ENCODE results near the gene PTPA.
"Not testable (repeated sequence)": the region's sequence is repeated elsewhere in the genome, so short reads cannot be mapped to it uniquely, and the experiment has no call there.

PTPA gene

GRCh38 chr9:129161534-129161837 is 50.3 kb downstream of the PTPA start:
- no peak for DNase-seq

- DNase-seq = no peak
These were observed 51.4 kb downstream of the PTPA start for GRCh38 chr9:129162497-129163197.

DNA sequence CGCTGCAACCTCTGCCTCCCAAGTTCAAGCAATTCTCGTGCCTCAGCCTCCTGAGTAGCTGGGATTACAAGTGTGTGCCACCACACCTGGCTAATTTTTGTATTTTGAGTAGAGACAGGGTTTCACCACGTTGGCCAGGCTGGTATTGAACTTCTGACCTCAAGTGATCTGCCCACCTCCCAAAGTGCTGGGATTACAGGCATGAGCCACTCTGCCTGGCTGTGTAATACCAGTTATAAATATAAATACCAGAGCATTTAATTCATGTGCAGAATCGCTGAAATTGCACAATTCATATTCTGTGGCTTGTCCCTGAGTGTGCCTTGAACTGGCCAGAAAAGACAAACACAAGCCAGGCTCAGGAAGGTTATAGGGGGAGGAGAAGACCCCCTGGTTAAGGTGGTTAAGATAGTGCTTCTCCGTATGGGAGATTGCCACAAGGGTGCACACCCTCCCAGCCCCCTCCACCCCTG is 52.0 kb downstream of the PTPA start:
- DNase-seq = not testable (repeated sequence)

DNA sequence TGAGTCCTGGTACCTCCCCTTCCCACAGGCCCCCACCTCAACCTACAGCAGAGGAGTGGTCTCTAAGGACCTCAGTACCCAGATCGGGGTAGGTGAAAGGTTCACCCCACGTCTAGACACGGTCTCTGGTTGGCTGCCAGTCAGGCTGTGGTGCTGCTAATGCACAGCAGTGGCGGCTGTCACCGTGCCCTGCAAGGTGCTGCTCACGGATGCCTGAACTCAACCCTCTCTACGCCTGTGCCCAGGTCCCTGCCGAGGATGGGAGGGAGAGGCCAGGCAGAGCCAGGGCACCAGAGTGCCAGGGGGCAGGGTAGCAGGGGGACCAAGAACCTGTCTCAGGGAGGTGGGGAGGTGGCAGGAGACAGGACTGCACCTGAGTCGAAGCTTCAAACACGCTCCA is 52.5 kb downstream of the PTPA start:
- DNase-seq = no peak

DNA sequence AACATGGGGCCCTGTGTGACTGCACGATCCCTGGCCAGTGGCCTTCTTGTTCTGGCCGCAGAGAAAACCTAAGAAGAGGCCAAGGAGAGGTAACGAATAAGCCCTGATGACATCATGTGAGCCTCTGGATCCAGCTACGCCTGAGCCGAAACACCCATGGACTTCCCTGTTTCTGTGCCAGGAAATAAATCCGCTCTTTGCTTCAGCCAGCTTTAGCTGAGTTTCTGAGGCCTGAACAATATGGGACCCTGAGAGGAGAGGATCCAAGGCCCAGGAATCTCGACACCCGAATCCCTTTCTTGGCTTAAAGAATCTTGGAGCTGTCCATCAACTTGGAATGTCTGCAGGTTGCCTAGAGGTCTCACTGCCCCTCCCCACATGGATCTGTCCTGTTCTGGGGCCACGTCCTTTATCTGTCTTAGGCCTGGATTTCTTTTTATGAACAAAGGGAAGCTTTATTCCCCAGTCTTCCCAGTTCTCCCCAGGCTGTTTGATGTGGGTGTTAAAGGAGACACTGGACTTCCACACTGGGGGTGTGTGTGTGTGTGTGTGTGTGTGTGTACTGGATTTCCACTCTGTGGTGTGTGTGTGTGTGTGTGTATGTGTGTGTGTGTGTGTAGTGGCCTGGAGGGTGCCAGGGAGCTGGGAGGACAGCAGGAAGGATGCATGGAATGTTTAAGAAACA is 53.2 kb downstream of the PTPA start:
- DNase-seq = no peak

DNA sequence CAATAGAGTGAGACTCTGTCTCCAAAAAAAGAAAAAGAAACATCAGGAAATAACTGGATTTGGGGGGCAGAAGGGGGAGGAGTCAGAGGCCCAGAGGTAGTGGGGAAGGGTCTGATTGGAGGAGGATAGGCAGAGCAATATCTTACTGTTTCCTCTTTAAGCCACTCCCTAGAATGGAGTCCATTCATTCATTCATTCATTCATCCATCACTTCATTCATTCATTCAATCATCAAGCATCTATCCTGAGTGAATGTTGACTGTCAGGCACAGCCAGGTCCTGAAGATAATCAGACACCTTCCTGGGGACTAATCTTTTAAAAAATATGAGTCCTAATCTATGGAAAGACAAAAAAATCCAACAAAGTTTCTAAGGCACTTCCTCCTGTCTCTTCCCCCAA is 54.0 kb downstream of the PTPA start:
- no peak for DNase-seq

DNA sequence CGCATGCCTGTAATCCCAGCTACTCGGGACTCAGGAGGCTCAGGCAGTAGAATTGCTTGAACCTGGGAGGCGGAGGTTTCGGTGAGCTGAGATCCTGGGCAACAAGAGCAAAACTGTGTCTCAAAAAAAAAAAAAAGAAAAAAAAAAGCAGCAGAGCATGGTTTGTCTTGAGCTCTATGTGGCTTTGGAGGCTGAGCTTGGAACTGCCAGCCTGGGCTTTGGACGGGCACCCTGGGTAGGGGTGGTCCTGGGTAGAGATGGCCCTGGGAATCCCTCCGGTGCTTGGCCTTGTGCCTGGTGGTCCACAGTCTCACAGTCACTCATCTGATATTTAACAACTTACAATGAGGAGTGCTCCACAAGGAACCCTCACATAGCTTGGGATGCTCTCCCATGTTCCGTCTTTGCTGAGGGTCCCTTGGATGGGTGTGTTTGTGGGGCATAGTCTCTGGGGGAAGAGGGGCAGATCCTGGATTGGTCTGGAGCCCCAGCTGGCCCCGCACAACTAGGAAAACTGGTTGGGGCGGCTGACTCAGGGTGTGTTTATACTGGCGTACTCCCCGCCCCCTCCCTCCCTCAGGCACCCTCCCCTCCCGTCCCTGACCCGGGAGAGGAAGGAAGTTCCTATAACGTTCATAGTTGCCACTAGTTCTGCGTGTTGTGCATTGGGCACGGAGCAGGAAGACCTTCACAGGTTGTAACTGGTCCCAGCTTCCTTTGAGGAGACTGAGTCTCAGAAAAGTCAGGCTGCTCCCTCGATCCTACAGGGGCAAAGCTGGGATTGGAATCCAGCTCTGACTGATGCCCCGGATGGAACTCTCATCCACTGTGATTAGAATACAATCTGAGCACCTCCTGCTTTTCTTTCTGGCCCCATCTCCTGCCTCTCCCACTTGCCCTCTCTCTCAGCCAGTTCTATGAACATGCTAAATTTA is 55.7 kb downstream of the PTPA start:
- DNase-seq = peak; percentile 36

- DNase-seq = peak; percentile 31
These were observed 59.0 kb downstream of the PTPA start for GRCh38 chr9:129170229-129170628.

DNA sequence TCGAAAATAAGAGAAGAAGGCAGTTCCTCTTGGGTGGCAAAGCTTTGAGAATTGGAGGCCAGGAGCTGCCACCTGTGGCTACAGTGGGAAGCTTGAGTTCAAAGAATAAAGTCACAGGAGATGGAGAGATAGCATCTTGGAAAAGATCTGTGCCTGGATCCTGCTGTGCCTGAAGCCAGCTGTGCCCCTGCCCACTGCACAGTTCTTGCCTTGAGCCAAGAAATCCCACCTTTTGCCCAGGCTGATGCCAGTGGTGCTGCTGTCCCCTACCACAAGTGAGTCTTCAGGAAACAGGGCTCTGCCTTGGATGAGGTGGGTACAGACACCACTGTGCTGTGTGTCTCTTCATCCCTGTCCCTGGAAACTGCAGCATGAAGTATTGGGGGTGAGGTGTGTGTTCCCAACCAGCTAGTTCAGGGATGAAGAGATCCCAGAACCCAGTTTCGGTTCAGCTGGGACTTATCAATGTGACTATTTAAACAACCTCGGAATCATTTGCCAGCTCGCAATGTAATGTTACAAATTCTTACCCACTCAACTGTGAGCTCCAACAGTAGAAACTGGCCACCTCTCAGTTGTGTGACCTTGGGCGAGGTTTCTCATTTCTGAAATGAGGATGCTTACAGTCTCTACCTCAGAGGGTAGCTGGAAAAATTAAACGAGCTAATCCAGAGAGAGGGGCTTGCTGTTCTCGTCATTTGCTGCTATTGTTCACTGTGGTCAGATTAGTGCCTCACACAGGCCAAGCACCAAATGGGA is 61.0 kb downstream of the PTPA start:
- DNase-seq = no peak

GRCh38 chr9:129172816-129173215 is 61.6 kb downstream of the PTPA start:
- DNase-seq = no peak

DNA sequence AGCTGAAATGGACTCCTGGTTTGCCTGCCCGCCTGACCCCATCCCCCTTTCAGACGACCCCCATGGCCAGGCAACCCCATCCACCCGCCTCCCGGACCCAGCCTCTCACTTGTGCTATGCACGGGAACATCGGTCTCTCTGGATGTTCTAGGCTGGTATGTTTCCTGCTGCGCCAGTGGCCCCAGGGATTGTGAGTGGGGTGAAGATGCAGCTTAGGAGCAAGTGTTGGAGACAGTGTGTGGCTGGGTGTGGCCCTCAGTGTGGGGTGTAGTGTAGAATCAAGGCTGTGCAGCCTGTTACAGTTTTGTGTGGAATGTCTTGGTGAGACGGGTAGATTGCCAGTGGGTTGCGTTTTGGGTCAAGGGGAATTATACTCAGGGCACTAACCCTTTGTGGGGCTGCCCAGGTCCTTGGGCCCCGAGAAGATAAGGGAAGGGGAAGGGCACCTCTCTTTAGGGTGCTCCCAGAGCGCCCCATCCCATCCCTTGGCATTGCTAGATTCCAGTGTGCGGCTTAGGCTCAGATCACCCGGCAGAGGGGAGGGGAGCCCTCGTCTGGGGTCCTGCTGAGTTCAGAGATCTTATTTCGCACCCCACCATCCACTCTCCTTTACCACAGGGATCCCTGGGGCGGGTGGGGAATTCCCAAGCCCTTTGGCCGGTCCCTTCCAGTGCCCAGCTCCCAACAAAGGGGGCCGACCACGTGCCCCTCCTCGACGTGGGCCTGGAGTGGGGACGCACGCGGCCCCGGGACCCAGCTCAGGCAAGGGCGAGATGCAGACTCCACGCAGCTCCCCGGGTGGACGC is 62.3 kb downstream of the PTPA start:
- no peak for DNase-seq

DNA sequence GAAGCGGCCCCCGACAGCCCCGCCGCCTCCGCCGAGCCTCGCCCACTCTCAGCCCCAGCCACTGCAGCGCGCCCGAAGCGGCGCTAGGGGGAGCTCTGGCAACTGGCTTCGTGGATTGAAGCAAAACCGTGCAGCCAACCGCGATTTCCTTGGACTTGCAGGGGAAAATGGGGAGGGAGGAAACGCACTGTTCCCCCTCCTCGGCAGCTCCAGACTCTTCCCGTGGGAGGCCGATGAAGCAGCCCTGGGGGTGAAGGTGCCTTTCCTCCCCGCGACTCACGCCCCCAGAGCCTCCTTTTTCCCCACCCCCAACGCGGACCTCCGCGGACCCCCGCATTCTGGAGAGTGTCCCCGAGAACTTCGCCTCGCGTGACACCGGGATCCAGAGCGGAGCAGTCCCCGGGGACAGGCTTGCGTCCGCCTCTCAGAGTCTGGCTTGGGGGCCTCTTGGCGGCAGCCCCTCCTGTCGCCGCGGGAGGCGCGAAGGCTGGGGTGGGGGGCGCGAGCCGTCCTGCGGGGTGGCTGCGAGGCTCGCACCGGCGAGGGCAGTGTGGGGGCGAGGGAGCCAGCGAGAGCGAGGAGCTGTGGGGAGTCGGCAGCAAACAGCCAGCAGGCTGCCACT is 63.0 kb downstream of the PTPA start:
- DNase-seq = peak; percentile 91

GRCh38 chr9:129174724-129175514 is 63.7 kb downstream of the PTPA start:
- DNase-seq = peak; percentile 54

DNA sequence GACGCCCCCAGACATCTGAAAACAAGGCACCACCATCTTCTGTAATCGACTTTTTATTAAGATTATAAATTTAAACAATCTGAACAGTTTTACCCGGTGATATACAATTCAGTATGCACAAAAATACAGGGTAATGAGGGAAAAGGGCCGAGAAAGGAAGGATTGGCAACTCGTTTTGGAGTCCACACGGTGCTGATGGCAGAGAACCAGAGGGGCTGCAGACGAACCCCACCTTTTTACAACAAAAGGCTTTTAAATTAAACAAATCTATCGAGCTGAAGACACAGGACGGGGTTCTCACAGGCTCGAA is 64.3 kb downstream of the PTPA start:
- no peak for DNase-seq

DNA sequence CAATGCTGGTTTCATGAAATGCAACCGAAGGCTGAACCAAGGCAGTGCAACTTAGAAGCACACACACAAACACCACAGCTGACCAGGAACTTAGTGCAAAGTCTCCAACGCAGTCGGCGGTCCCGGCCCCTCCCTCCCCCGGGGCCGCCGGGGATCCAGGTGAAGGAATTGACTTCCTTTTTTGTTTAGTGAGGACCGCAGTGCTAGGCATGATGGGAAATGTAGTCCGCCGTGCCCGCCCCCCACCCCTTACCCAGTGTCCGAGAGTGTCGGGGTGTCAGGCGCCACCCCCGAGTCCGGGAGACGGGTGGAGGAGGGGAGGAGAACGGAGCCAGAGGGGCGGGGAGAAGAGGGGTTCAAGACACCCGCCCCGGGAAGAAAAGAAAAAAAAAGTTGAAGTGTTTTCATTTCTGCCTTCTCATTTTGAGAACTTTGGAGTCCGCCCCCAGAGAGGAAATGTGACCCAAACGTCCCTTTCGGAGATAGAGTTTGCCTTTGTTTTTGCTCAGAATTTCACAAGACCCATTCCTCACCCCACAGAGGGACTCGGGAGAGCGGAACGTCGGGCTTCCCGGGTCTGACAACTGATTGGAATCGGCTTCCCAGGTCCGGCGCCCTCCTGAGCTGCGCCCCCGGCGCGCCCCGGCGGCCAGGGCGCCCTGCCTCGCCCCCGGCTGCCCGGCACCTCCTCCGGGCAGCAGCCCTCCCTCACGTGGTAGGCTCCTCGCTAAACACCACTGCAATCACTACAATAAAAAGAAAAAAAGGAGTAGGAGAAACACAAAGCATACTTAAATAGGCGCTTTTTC is 64.8 kb downstream of the PTPA start:
- peak; percentile 80 for DNase-seq

- peak; percentile 40 for DNase-seq
These were observed 65.7 kb downstream of the PTPA start for GRCh38 chr9:129176701-129177442.

DNA sequence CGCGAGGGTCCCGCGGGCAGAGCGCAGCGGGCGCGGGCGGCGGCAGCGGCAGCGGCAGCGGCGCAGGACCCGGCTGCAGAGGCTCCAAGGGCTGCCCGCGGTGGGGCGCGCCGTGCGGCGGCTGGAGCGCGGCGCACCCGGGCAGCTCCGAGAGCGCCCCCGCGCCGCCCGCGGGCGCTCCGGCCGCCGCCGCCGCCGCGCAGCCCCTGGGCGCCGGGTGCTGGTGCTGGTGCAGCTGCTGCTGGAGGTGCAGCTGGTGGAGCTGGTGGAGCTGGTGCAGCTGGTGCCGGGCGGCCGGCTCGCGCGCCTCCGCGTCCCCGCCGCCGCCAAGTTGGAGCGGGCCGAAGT is 66.2 kb downstream of the PTPA start:
- DNase-seq = no peak

GRCh38 chr9:129177791-129178567 is 66.8 kb downstream of the PTPA start, which contains the start of gene IER5L:
Gene IER5L, minus strand, starts transcription at chr9:129178261. Its CDS starts 209 bp downstream, at chr9:129178052.
- peak; percentile 94 for DNase-seq

Measured in stimulated activated CD8-positive, alpha-beta memory T cell treated with anti-CD3 and anti-CD28 coated beads, Interleukin-4, amount 100 ng/mL, for 48 hours (primary cell).